Loucy (cell line): ENCODE data around the gene KLF13.

Experiments
- H2AFZ ChIP-seq: fragments of 200-600 bp; sonication (generic); 2 replicates; pipeline ENCODE4 v1.6.0; 2016; ENCODE audit warnings: antibody characterized with exemption, mild to moderate bottlenecking, low read length, moderate library complexity
- H3F3A ChIP-seq: fragments of 200-600 bp; 2 replicates; pipeline ENCODE4 v1.6.0; 2016; ENCODE audit warnings: antibody characterized with exemption, low read depth, mild to moderate bottlenecking
- H3K27me3 ChIP-seq: fragments of 200-600 bp; sonication (generic); 2 replicates; pipeline ENCODE4 v1.6.1; 2014; ENCODE audit warnings: low read length, mild to moderate bottlenecking; ENCODE audit not compliant: insufficient read depth, poor library complexity, severe bottlenecking
- H3K36me3 ChIP-seq: fragments of 200-600 bp; sonication (generic); 2 replicates; pipeline ENCODE4 v1.6.1; 2016; ENCODE audit warnings: low read length; ENCODE audit not compliant: insufficient read depth
- H3K4me1 ChIP-seq: fragments of 200-600 bp; sonication (generic); 2 replicates; pipeline ENCODE4 v1.5.1; 2014; ENCODE audit warnings: low read length, mild to moderate bottlenecking; ENCODE audit not compliant: insufficient read depth, poor library complexity, severe bottlenecking
- H3K4me2 ChIP-seq: fragments of 200-600 bp; sonication (generic); 2 replicates; pipeline ENCODE4 v1.6.0; 2014; ENCODE audit warnings: antibody characterized with exemption, low read length, low read depth, mild to moderate bottlenecking; ENCODE audit not compliant: poor library complexity, severe bottlenecking
- H3K4me3 ChIP-seq: fragments of 200-600 bp; sonication (generic); 2 replicates; pipeline ENCODE4 v1.5.1; 2014; ENCODE audit warnings: low read length, mild to moderate bottlenecking, mixed read lengths; ENCODE audit not compliant: poor library complexity, severe bottlenecking
- H3K79me2 ChIP-seq: fragments of 200-600 bp; sonication (generic); 2 replicates; pipeline ENCODE4 v1.6.1; 2014; ENCODE audit warnings: low read length; ENCODE audit not compliant: insufficient read depth
- H3K9ac ChIP-seq: fragments of 200-600 bp; sonication (generic); 2 replicates; pipeline ENCODE4 v1.6.0; 2014; ENCODE audit warnings: mild to moderate bottlenecking, low read depth, low read length, moderate library complexity; ENCODE audit not compliant: poor library complexity, severe bottlenecking
- H3K9me2 ChIP-seq: fragments of 200-600 bp; sonication (generic); replicated peaks from 2 replicates; pipeline ENCODE4 v1.6.1; 2016; ENCODE audit warnings: low read depth, low read length, mixed read lengths
- H3K9me3 ChIP-seq: fragments of 200-600 bp; sonication (generic); 2 replicates; pipeline ENCODE4 v1.6.1; 2014; ENCODE audit warnings: mild to moderate bottlenecking, antibody characterized with exemption, low read length, low read depth; ENCODE audit not compliant: insufficient read depth
- H4K20me1 ChIP-seq: fragments of 200-600 bp; sonication (generic); 2 replicates; pipeline ENCODE4 v1.6.0; 2014; ENCODE audit warnings: antibody characterized with exemption, low read length, mild to moderate bottlenecking; ENCODE audit not compliant: insufficient read depth, poor library complexity, severe bottlenecking
- CTCF ChIP-seq: fragments of 200-600 bp; sonication (generic); conservative IDR thresholded peaks from 2 replicates; pipeline ENCODE4 v1.5.1; 2014; ENCODE audit warnings: mild to moderate bottlenecking, antibody characterized with exemption, low read length
- EZH2phosphoT487 ChIP-seq: fragments of 200-600 bp; IDR thresholded peaks from 2 replicates; pipeline ENCODE4 v1.6.1; 2018; ENCODE audit warnings: antibody characterized with exemption, mild to moderate bottlenecking, moderate library complexity, borderline replicate concordance

The KLF13 gene

GRCh38 chr15:31304751-31305365 is 21.8 kb upstream of the KLF13 start:
- Histone ChIP-seq H2AFZ (no peak overlapping the region), H3K79me2 (no peaks in the 10 kb centered on the region), H3K9ac (no peak overlapping the region), H3K36me3 (no peaks in the 10 kb centered on the region), H4K20me1 (no peaks in the 10 kb centered on the region), H3K9me2 (no peaks in the 10 kb centered on the region), H3K4me1 (peaks cover 22% of the 10 kb centered on the region), H3K4me2 (no peak overlapping the region), H3K27me3 (no peaks in the 10 kb centered on the region), H3K9me3 (no peaks in the 10 kb centered on the region), H3F3A (no peaks in the 10 kb centered on the region), H3K4me3 (no peak overlapping the region)
- TF ChIP-seq EZH2phosphoT487 (no peak), CTCF (no peak)

GRCh38 chr15:31305375-31305774 is 21.3 kb upstream of the KLF13 start:
- Histone ChIP-seq H3K27me3 (no peaks in the 10 kb centered on the region), H3K9me2 (no peaks in the 10 kb centered on the region), H3K4me1 (peaks cover 17% of the 10 kb centered on the region), H3K9me3 (no peaks in the 10 kb centered on the region), H3K4me2 (no peak overlapping the region), H3K79me2 (no peaks in the 10 kb centered on the region), H3F3A (no peaks in the 10 kb centered on the region), H3K36me3 (no peaks in the 10 kb centered on the region), H3K9ac (no peak overlapping the region), H4K20me1 (no peaks in the 10 kb centered on the region), H2AFZ (no peak overlapping the region), H3K4me3 (no peak overlapping the region)
- TF ChIP-seq CTCF (no peak), EZH2phosphoT487 (no peak)

GRCh38 chr15:31305796-31306425 is 20.7 kb upstream of the KLF13 start:
- H3K4me3 ChIP-seq, result no peak overlapping the region
- H4K20me1 ChIP-seq, result no peaks in the 10 kb centered on the region
- H3K4me2 ChIP-seq, result no peak overlapping the region
- H2AFZ ChIP-seq, result no peak overlapping the region
- H3K4me1 ChIP-seq, result peaks cover 12% of the 10 kb centered on the region
- TF ChIP-seq CTCF, result no peak
- TF ChIP-seq EZH2phosphoT487, result no peak
- no peaks in the 10 kb centered on the region for H3F3A ChIP-seq
- no peaks in the 10 kb centered on the region for H3K79me2 ChIP-seq
- no peaks in the 10 kb centered on the region for H3K27me3 ChIP-seq
- H3K36me3 ChIP-seq, result no peaks in the 10 kb centered on the region
- no peaks in the 10 kb centered on the region for H3K9me2 ChIP-seq
- no peaks in the 10 kb centered on the region for H3K9me3 ChIP-seq
- H3K9ac ChIP-seq, result no peak overlapping the region
